MCF 10A (cell line): Measurements from ENCODE around the gene LYRM2. TPM values are rescaled to one million over a fixed set of nuclear protein-coding genes. Genes with fewer than 3 reads are reported as not detected.

Experiments used
- BruUV-seq: library from RNA; stranded (reverse); fragments of 400-500 nt; replicated peaks from 2 replicates; lab custom pipeline; 2021; lab: Mats Ljungman, UMichigan
- CTCF ChIA-PET: fragments of 300-600 bp; sonication (Branson Sonifier 250); formaldehyde crosslinking; extraction: SDS; loops from one replicate; lab custom pipeline; 2021; ENCODE audit warnings: antibody characterized with exemption, inconsistent platforms; lab: Yijun Ruan, JAX
- POLR2A ChIA-PET: fragments of 300-600, 350-650 bp; sonication (Branson Sonifier 250); formaldehyde crosslinking; extraction: SDS; loops from one replicate; lab custom pipeline; 2020; ENCODE audit warnings: antibody characterized with exemption, inconsistent platforms; lab: Yijun Ruan, JAX
- DNase-seq: peaks from one replicate; pipeline ENCODE4 v3.0.0-alpha.2; 2018; ENCODE audit not compliant: unreplicated experiment
- H3K27ac Mint-ChIP-seq: one replicate; pipeline ENCODE4 v1.8.0; 2022; ENCODE audit warnings: mild to moderate bottlenecking, low read depth, mixed read lengths; ENCODE audit not compliant: unreplicated experiment
- H3K27me3 Mint-ChIP-seq: one replicate; pipeline ENCODE4 v1.8.0; 2022; ENCODE audit warnings: mixed read lengths; ENCODE audit not compliant: insufficient read depth, unreplicated experiment
- H3K36me3 Mint-ChIP-seq: one replicate; pipeline ENCODE4 v1.8.0; 2022; ENCODE audit warnings: mild to moderate bottlenecking, moderate library complexity, mixed read lengths; ENCODE audit not compliant: insufficient read depth, unreplicated experiment
- H3K4me1 Mint-ChIP-seq: one replicate; pipeline ENCODE4 v1.8.0; 2022; ENCODE audit warnings: mixed read lengths; ENCODE audit not compliant: insufficient read depth, unreplicated experiment
- H3K4me3 Mint-ChIP-seq: one replicate; pipeline ENCODE4 v1.8.0; 2022; ENCODE audit warnings: mild to moderate bottlenecking, moderate library complexity, mixed read lengths; ENCODE audit not compliant: unreplicated experiment
- H3K9me3 Mint-ChIP-seq: one replicate; pipeline ENCODE4 v1.8.0; 2022; ENCODE audit warnings: mixed read lengths; ENCODE audit not compliant: unreplicated experiment
- intact Hi-C: fragments of 100-400 bp; cut with micrococcal nuclease; formaldehyde crosslinking; loops from 2 replicates; pipeline ENCODE4 v1.14.1; 2022
- total RNA-seq: library from RNA; stranded (reverse); gene quantifications from 2 replicates; pipeline ENCODE4 v1.2.3, GENCODE V29; 2022
- TF ChIP-seq, protein P1 (sequence below): fragments of 200-600 bp; IDR thresholded peaks from one replicate; pipeline ENCODE4 v1.8.0; 2022; ENCODE audit warnings: antibody characterized with exemption, mild to moderate bottlenecking; ENCODE audit not compliant: unreplicated experiment

Gene LYRM2
- total RNA-seq, 1 experiment from 2014 or later = 41.1 TPM

DNA sequence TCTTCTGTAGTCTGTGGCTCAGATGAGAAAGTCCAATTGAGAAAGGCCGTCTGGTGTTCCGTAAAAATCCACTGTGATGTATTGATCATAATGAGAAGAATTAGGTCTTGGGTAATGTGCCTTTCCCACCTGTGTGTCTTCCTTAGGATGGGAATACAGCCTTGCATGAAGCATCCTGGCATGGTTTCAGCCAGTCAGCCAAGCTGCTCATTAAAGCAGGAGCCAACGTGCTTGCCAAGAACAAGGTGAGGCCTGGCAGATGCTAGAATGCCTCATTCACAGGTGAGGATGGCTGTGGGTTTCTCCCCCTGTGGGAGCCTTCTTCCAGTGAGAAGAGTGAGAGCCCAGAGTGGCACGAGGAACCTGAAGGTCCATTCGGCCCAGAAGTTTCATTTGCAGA is 32.7 kb downstream of the LYRM2 start:
- Mint-ChIP-seq H3K27ac (no peak overlapping the region), H3K4me3 (no peak overlapping the region), H3K9me3 (no peaks in the 10 kb centered on the region), H3K27me3 (no peaks in the 10 kb centered on the region), H3K4me1 (no peaks in the 10 kb centered on the region), H3K36me3 (no peaks in the 10 kb centered on the region)
- ChIA-PET CTCF (interaction anchor here (1.1 to 1.2 kb wide), 2 partner anchors 234 to 241 kb away, joined by 3 read pairs; no protein-coding TSS in a partner anchor), POLR2A (no interaction called here)
- no TSS peak for BruUV-seq
- intact Hi-C loops = no loop called here
- TF ChIP-seq, protein P1, sequence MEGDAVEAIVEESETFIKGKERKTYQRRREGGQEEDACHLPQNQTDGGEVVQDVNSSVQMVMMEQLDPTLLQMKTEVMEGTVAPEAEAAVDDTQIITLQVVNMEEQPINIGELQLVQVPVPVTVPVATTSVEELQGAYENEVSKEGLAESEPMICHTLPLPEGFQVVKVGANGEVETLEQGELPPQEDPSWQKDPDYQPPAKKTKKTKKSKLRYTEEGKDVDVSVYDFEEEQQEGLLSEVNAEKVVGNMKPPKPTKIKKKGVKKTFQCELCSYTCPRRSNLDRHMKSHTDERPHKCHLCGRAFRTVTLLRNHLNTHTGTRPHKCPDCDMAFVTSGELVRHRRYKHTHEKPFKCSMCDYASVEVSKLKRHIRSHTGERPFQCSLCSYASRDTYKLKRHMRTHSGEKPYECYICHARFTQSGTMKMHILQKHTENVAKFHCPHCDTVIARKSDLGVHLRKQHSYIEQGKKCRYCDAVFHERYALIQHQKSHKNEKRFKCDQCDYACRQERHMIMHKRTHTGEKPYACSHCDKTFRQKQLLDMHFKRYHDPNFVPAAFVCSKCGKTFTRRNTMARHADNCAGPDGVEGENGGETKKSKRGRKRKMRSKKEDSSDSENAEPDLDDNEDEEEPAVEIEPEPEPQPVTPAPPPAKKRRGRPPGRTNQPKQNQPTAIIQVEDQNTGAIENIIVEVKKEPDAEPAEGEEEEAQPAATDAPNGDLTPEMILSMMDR = no peak
- no peak for DNase-seq

DNA sequence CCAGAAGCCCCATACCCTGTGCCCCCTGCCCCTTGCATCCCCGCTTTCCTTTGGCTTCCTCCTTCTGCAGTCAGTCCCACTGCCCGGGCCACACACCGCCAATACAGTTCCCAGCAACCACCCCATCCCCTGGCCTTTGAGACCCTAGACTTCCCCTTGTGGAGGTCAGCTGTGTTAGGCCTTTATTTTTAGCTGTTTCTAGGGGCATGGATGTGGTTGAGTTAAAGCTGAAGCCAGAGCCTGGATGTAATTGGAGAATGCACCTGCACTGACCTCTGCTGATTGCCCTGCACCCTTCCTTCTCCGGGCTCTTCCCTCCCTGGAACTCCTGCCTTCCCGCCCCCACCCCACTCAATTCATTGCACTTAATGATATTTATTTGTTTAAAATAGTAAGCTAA is 33.9 kb downstream of the LYRM2 start:
- ChIA-PET POLR2A (no interaction called here), CTCF (interaction anchor here (0.9 to 3.0 kb wide), 3 partner anchors 172 to 239 kb away, joined by 3 to 15 read pairs (median 3); no protein-coding TSS in a partner anchor)
- intact Hi-C loops = no loop called here
- BruUV-seq = no TSS peak
- H3K4me3 Mint-ChIP-seq = no peak overlapping the region
- TF ChIP-seq, protein P1 = no peak
- H3K27me3 Mint-ChIP-seq = no peaks in the 10 kb centered on the region
- no peaks in the 10 kb centered on the region for H3K9me3 Mint-ChIP-seq
- H3K4me1 Mint-ChIP-seq = no peaks in the 10 kb centered on the region
- DNase-seq = no peak
- no peak overlapping the region for H3K27ac Mint-ChIP-seq
- no peaks in the 10 kb centered on the region for H3K36me3 Mint-ChIP-seq

DNA sequence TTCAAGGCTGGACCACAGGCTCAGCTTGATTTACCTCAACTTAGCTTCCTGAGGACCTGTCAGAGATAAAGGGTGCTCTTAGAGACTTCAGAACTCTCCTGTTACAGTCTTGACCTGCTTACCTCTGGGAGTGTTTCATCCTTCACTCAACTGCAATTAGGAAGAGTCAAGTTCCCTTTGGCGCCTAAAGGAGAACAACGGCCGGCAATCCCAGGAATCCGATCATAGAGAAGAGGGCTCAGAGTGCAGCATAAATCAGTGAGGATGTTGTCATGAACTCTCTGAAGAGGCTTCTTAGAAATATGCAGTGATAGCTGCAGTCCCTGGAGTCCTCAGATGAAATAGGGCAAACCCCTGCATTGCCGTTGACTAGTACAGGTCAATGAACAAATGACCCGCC is 36.4 kb downstream of the LYRM2 start:
- no TSS peak for BruUV-seq
- CTCF ChIA-PET = interaction anchor here (0.6 to 3.0 kb wide), 3 partner anchors 35 to 230 kb away, joined by 4 to 15 read pairs (median 8); no protein-coding TSS in a partner anchor
- POLR2A ChIA-PET = no interaction called here
- peaks cover 6% of the 10 kb centered on the region for H3K4me1 Mint-ChIP-seq
- no peak overlapping the region for H3K4me3 Mint-ChIP-seq
- no peaks in the 10 kb centered on the region for H3K36me3 Mint-ChIP-seq
- no peak overlapping the region for H3K27ac Mint-ChIP-seq
- TF ChIP-seq, protein P1 = no peak
- intact Hi-C loops = no loop called here
- no peaks in the 10 kb centered on the region for H3K27me3 Mint-ChIP-seq
- peaks cover 7% of the 10 kb centered on the region for H3K9me3 Mint-ChIP-seq
- DNase-seq = no peak

DNA sequence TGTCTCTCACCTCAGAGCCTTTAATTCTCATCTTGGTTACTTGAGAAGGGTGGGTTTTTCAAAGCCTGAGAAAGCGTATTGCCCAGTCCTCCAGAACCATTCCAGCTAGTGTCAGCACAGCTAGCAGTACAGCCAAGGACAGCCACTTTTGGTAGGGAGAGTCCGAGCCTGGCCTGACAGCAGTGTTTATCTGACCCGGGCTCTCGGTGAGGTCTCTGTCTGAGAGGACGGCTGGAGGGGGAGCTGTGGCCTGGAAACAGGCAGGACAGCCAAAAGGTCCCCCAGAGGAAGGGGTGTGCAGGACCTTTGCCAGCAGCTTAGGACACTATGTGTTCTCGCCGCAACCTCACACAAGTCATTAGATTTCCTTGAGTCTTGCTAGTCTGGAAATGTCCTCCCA is 38.8 kb downstream of the LYRM2 start:
- H3K9me3 Mint-ChIP-seq = peaks cover 7% of the 10 kb centered on the region
- peaks cover 7% of the 10 kb centered on the region for H3K27me3 Mint-ChIP-seq
- H3K27ac Mint-ChIP-seq = no peak overlapping the region
- peaks cover 6% of the 10 kb centered on the region for H3K4me1 Mint-ChIP-seq
- no peak for DNase-seq
- ChIA-PET POLR2A (no interaction called here), CTCF (interaction anchor here (0.5 to 6.8 kb wide), 8 partner anchors 10 to 227 kb away, joined by 3 to 58 read pairs (median 4); partner anchors contain the start of genes ANKRD6 and RRAGD)
- intact Hi-C loops = loop anchor here (5.0 kb wide), 1 partner anchor 167 kb away; the partner anchor contains the start of gene ANKRD6
- no peak overlapping the region for H3K4me3 Mint-ChIP-seq
- no TSS peak for BruUV-seq
- TF ChIP-seq, protein P1 = no peak
- H3K36me3 Mint-ChIP-seq = no peaks in the 10 kb centered on the region
